GM21528 (cell line): ENCODE results near the gene ATP8B2.
"Not testable (repeated sequence)": the region's sequence is repeated elsewhere in the genome, so short reads cannot be mapped to it uniquely, and the experiment has no call there.

Experiments
- ATAC-seq: cut with Tn5 transposase; IDR thresholded peaks from one replicate; pipeline ENCODE4 v1.9.1; 2021; ENCODE audit warnings: mild to moderate bottlenecking, moderate library complexity; ENCODE audit not compliant: unreplicated experiment, low FRiP score

The ATP8B2 gene

DNA sequence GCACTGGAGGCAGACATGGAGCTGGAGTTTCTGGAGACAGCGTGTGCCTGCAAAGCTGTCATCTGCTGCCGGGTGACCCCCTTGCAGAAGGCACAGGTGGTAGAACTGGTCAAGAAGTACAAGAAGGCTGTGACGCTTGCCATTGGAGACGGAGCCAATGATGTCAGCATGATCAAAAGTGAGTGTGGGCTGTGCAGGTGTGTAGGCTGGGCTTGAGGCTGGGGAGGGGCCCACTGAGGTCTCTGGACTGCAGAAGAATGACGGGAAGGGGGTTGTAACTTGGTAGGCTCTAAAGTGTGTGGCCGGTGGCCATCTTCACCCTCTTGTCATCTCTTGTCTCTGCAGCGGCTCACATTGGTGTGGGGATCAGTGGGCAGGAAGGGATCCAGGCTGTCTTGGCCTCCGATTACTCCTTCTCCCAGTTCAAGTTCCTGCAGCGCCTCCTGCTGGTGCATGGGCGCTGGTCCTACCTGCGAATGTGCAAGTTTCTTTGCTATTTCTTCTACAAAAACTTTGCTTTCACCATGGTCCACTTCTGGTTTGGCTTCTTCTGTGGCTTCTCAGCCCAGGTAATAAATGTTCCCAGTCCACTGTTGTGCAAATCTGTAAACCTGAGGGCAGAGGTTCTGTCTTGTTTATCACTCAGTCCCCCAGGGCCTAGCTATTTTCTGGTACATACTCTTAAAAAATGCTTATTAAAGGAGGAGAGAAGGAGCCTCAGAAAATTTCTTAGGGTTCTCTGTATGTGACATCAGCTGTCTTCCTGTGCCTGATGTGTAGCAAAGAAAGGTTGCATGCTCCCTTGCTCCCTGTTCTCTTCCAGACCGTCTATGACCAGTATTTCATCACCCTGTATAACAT lies 19.9 kb downstream of the ATP8B2 start:
- no peak for ATAC-seq

DNA sequence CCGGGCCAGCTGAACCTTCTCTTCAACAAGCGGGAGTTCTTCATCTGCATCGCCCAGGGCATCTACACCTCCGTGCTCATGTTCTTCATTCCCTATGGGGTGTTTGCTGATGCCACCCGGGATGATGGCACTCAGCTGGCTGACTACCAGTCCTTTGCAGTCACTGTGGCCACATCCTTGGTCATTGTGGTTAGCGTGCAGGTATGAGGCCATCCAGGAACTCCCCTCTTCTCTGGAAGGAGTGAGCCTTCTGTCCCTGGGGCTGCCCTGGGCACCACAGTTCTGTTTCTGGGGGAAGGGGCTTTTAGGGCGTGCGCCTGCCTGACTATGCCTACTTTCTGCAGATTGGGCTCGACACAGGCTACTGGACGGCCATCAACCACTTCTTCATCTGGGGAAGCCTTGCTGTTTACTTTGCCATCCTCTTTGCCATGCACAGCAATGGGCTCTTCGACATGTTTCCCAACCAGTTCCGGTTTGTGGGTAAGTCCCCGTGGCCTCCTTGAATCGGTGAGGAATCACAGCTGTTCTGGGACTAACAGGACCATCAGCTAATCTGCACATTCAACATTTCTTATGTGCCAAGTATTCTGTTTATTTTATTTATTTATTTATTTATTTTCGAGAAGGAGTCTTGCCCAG lies 21.1 kb downstream of the ATP8B2 start:
- no peak for ATAC-seq

DNA sequence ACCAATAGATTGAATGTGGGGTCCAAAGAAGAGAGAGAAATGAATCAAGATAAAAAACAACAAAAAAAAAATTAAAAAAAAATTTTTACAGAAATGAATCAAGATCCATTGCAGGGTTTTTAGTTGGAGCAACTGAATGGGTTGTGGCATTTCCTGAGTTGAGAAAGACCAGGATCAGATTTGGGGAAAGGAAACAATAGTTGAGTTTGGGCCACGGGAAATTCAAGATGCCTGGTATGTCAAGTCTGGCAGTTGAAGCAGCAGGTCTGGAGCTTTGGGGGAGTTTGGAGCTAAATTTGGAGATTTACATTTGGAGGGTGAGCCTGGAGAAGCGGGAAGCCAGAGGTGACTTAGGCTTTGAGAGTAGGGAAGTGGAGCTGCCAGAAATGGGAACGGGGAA lies 22.6 kb downstream of the ATP8B2 start:
- no peak for ATAC-seq

DNA sequence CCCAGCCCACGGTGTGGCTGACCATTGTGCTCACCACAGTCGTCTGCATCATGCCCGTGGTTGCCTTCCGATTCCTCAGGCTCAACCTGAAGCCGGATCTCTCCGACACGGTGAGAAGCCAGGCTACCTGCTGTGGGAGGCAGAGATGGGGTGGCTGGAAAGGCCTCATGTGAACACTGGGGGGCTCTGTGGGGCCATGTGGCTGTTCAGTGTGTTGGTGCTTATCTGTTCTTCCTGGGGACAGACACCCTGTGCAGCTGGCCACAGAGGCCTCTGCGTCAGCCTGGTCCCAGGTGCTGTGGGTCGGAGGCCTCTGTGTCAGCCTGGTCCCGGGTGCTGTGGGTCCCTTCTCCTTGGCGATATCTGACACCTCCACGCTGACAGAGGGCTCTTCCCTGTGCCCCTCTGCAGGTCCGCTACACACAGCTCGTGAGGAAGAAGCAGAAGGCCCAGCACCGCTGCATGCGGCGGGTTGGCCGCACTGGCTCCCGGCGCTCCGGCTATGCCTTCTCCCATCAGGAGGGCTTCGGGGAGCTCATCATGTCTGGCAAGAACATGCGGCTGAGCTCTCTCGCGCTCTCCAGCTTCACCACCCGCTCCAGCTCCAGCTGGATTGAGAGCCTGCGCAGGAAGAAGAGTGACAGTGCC lies 23.2 kb downstream of the ATP8B2 start:
- no peak for ATAC-seq

DNA sequence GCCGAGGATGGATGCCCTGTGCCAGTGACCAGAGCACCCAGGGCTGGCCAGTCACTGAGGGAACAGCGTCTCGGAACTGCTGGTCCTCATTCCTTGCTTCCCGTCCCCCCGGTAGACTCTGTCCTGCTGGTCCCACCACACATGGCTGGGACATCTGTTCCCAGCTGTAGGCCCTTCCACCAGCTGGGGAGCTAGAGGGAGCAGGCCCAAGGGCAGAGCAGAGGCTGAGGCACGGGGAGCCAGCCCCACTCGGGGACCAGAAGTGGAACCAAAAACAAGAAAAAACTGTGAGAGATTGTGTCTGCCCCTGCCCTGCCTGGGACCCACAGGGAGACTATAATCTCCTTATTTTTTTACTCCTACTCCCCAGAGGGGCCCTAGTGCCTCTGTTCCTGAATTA lies 23.8 kb downstream of the ATP8B2 start:
- ATAC-seq: no peak

DNA sequence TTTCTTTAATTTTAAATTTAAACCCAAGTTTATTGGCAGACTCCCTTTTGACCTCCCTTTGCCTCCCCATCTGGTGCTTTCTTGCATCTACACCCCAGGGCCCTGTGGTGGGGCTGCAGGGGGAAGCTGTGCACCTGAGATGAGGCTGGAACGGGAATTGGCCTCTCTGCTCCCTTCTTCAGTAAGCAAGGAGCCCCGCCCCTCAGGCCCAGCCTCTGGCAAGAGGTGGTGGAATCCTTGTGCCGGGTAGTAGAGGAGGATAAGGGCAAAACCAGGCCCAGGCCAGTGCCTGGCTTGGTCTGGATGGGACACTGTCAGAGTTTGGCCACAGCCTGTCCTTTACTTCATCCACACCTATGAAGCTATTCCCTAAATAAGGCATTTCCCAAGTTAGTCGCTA lies 25.1 kb downstream of the ATP8B2 start:
- ATAC-seq: no peak

DNA sequence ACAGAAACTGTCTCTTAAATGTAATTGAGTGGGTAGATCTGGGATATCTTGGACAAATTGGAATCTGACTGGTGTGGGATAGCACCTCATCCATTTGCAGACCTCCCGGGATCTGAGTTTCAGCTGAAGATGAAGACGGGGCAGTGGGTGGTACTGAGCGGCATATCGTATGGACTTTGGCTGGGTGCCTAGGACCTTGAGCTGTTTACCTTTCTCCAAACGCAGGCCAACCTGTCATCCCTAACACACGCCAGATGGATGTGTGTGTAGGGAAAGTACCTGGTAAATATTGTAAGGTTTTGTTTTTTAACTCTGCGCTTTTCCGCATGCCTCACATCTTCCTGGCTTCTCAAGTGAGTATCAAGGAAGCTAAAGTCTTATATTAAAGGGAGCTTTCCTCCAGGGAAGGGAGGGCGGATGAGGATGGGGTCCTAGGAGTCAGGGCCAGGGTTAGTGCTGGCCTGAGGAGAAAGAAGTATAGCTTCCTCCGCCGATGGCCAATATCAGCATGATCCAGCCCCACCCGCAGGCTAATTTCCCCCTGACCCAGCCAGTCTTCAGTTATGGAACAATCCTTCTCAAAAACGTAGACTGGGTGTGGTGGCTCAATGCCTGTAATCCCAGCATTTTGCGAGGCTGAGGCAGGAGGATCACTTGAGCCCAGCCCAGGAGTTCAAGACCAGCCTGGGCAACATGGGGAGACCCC lies 26.2 kb downstream of the ATP8B2 start:
- no peak for ATAC-seq

DNA sequence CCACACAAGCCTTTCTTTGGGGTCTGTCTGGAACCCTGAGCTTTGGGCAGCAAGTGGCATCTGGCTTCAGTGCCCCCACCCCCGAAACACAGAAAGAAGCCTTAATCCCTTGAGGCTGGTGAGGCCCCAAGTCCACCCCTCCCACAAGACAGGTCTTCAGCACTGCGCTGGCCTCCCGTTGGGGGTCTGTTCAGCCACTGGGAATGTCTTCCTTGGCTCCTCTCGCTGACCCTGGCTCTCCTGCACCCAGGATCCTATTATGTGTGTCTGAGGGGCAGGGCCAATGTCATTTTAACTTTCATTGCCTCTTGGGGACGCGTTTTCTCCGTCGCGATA lies 26.9 kb downstream of the ATP8B2 start:
- no peak for ATAC-seq

DNA sequence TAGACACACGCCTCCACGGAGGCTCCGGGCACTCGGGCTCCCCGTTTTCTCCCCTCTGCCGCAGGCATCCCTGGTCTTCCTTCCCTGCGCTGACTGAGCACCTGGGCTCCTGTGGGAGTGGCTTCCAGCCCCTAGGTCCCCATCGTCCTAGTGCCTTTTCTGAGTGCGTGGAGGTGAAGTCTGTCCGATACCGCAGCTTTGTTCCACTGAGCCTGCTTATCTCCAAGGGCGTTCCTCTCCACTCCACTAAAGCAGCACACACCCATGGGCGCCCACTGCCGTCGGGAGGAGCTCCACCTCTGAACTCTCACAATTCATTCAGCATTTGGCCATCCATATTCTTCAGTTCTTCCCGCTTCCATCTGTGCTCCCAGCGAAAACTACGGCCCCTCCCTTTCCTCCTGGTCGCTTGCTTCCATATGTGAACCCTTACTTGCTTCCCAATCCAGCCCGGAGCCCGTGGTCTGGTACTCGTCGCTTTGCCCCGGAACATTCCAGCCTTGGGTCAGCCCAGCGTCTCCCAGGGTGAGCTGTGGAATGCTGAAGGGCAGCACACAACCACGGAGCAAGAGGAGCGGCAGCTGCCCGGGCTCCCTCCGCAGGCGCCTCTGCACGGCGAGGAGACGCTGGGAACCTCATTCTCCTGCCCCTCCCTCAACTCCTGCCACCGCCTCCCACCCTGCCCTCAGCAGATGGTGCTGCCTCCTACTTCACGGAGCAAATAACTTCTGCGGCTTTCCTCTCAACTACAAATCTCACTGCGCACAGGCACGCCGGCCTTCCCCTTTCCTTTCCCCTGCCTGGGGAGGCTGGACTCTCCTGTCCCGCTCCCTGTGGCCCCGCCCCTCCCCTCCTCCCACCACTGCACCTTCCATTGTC lies 27.5 kb downstream of the ATP8B2 start:
- no peak for ATAC-seq

DNA sequence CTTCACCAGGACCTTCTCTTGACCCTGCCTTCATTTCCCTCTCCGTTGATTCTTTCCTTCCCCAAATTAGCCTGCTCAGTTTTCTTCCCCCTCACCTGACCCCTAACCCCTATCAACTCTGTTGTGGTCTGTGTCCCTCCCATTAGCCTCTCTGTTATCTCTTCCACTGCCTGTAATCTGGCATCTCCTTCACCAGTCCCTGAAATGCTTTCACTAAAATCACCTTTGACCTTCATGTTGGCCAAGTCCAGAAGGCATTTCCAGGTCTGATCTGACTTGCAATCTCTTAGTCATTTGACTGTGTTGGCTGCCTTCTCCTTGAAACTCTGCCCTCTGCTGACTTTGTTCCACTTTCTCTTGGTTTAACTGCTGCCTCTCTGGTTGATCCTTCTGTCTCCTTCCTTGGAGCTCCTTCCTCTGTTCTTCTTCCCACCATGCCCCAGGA lies 28.2 kb downstream of the ATP8B2 start:
- ATAC-seq: no peak

DNA sequence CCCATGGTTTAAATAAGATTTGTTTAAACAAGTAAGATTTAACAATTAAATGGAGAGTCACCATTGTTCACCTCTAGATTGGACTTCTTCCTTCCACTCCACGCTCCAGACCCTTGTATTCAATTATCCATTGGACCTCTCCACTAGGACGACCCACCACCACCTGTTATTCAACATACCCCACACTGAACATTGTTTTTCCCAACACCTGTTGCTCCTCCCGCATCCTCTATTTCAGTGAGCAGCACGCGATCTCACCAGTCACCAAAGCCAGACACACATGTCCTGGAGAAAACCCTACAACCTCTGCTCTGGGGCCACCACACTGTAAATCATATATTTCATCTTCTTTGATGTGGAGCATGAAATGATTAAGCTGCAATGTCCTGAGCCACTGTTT lies 28.6 kb downstream of the ATP8B2 start:
- no peak for ATAC-seq

DNA sequence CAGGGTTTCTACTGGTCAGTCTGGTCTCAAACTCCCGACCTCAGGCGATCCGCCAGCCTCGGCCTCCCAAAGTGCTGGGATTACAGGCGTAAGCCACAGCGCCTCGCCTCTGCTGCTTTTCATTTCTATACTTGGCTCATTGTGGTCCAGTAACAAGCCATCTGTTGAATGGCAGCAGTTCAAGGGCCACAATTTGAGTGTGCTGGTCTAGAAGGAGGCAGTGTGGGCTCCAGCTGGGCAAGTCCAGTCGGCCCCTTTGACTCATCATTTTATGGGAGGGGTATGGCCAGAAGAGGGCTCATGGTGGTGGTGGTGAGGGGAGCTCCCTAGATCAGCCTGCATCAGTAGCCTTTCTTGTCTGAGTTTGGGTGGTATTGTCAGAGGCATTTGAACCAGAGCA lies 33.2 kb downstream of the ATP8B2 start:
- ATAC-seq: no peak

DNA sequence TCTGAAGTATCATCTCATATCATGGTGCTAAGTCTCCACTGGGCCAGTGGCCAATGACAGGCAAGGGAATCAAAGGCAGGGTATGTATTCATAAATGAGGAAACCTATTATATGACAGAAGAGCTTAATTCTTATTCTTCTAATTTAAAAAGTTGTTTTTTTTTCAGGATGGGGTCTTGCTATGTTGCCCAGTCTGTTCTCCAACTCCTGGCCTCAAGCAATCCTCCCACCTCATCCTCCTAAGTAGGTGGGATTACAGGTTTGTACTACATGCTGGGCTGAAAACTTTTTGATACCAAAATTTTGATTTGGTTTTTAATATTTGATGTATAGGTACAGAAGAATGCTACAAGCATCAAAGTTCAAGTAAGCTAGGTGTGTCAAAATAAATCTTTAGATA lies 35.0 kb downstream of the ATP8B2 start:
- ATAC-seq: no peak

DNA sequence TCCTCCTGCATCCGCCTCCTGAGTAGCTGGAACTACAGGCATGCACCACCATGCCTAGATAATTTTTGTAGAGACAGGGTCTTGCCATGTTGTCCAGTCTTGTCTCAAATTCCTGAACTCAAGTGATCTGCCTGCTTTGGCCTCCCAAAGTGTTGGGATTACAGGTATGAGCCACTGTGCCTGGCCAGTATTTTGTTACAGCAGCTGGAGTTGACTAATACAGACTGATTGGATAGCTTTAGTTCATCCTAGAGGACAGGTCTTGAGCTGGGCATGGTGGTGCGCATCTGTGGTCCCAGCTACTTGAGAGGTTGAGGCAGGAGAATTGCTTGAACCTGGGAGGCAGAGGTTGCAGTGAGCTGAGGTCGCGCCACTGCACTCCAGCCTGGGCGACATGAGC lies 35.6 kb downstream of the ATP8B2 start:
- ATAC-seq: not testable (repeated sequence)

DNA sequence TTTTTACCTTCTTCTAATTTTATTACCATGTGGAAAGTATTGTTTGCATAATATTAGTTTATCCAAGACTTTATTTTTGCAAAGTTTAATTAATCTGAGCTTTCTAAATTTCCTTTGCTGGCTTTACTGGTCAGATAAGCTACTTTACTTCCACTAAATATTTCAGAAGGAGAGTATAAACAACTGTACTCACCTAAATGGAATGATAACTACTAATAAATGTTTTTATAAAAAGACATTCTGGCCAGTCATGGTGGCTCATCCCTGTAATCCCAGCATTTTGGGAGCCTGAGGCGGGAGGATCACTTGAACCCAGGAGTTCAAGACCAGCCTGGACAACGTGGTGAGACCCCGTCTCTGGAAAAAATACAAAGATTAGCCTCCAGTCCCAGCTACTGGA lies 36.0 kb downstream of the ATP8B2 start:
- ATAC-seq: no peak

DNA sequence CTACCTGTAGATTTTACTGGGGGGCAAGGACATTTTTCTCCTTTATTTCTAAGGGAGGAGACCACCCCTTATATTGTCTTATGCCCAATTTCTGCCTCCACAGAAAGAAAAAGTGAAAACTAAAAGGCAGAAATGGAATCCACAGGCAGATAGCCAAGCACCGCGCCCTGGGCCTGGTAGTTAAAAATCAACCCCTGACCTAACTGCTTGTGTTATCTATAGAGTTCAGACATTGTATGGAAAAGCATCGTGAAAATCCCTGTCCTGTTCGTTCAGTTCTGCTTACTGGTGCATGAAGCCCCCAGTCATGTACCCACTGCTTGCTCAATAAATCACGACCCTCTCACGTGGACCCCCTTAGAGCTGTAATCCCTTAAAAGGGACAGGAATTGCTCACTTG lies 46.1 kb downstream of the ATP8B2 start:
- ATAC-seq: no peak

DNA sequence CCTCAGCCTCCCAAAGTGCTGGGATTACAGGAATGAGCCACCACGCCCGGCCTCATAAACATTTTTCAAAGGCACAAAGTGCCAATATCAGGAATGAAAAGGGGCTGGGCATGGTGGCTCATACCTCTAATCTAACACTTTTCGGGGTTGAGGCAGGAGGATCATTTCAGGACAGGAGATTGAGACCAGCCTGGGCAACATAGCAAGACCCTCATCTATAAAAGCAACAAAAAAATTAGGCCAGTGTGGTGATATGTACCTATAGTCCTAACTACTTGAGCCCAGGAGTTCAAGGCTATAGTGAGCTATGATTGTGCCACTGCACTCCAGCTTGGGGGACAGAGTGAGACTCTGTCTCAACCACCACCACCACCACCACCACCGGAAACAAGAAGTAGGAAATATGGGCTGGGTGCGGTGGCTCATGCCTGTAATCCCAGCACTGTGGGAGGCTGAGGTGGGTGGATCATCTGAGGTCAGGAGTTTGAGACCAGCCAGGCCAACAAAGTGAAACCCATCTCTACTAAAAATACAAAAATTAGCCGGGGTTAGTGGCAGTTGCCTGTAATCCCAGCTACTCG lies 48.5 kb downstream of the ATP8B2 start:
- ATAC-seq: not testable (repeated sequence)

DNA sequence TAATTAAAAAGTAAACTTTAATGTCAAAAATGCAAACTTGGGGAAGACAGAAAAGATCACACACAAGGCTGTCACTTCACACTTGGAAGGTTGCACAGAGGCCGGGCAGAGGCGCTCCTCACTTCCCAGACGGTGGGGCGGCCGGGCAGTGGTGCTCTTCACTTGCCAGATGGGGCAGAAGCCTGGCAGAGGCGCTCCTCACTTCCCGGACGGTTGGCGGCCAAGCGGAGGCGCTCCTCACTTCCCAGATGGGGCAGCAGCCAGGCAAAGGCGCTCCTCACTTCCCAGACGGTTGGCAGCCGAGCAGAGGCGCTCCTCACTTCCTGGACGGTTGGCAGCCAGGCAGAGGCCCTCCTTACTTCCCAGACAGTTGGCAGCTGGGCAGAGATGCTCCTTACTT lies 54.0 kb downstream of the ATP8B2 start:
- no peak for ATAC-seq

DNA sequence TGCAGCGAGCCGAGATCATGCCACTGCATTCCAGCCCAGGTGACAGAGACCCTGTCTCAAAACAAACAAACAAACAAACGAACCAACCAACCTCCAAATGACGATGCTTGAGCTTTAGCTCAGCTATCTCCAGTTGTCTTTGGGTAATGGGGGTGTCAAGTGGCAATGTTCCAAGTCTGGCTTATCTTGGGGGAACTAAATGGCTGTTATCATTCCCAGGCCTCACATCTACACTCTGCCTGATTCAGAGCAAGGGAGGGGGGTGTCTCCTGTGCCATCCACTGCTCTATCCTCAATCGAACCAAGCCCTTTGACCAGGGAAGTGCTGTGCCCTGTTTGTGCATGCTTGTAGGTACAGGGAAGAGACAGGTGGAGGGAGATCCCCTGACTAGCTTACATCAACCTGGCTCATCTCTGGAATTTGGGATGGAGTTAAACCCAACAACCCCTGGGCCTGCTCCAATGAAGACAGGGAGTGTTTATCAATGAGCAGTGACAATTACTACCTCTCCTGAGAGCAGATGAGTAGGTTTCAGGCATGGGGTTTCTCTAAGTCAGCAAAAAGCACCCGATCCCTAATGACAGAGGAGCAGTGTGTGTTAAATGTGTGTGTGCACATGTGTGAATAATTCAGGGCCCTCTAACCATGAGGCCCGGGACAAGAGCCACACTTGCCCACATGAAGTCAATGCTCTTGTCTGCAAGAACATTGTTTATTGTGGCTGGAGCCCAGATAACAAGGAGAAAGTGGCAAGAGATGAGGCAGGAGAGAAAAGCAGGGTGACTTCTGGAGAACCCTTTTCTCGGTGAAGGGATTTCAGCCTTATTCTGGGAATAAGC lies 59.5 kb downstream of the ATP8B2 start:
- no peak for ATAC-seq
